GM21381 (cell line): ENCODE data around the gene APBB1.

ENCODE experiments used
- ATAC-seq: cut with Tn5 transposase; IDR thresholded peaks from one replicate; pipeline ENCODE4 v1.9.1; 2021; ENCODE audit warnings: mild to moderate bottlenecking, moderate library complexity; ENCODE audit not compliant: unreplicated experiment

APBB1 gene

DNA sequence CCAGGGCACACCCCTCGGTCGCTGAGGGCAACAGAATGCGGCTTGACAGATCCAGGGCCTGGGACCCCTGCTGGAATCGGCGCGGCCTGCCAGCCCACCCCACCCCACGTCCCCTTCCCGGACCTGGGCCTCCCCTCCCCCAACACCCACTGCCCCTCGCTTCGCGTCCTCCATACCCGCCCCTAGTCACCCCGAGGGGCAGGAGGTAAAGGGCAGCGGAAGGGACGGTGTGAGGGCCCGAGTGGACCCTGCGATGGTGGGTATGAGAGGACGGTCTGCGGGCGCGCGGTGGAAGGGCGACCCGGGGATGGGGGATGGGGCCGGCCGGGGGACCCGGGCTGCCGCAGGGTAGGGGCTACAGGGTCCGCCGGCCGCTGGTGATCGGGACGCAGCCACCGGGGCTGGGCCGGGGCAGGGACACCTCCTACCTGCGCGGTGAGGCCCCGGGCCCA lies 311 bp downstream of the APBB1 start:
- ATAC-seq: no peak

- ATAC-seq: no peak
Observed at GRCh38 chr11:6417907-6418556, 862 bp downstream of the APBB1 start.

DNA sequence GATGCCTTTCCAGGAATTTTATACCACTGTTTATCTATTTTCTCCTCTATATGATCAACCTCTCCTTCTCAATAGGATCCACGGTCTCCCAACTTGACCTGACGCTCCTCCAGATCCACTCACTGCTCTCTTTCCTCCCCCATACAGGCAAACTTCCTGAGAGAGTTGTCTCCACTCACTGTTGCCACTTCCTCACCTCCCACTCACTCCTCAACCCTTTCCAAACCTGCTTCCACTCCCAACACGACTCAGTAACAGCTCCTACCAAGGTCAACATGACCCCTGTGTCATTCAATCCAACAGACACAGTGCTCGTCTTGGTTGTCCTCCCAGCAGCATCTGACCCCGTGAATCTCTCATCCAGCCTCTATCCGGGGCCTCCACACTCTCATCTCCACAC lies 3.1 kb downstream of the APBB1 start:
- no peak for ATAC-seq

DNA sequence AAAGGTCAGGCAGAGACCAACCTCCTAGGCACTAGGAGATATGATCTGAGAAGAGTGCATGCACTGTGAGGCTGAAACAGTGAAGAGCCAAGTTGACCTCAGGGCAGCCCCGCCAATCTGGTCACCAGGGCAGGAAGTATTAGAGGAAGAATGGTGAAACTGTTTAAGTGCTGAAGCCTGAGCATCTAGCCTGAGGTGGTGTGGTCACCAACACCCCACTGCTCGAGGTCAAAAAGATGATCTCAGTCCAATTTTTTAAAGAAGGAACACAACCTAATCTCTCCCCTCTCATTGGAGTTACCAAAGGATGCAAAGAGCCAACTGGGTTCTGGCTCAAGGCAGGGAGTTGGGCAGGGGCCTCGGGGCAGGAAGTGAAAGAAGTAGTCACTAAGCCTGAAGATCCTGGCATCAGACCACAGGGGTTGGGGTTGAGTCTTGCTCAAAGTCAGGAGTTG lies 4.0 kb downstream of the APBB1 start:
- ATAC-seq: no peak

- no peak for ATAC-seq
Observed at GRCh38 chr11:6413791-6414201, 5.1 kb downstream of the APBB1 start.

DNA sequence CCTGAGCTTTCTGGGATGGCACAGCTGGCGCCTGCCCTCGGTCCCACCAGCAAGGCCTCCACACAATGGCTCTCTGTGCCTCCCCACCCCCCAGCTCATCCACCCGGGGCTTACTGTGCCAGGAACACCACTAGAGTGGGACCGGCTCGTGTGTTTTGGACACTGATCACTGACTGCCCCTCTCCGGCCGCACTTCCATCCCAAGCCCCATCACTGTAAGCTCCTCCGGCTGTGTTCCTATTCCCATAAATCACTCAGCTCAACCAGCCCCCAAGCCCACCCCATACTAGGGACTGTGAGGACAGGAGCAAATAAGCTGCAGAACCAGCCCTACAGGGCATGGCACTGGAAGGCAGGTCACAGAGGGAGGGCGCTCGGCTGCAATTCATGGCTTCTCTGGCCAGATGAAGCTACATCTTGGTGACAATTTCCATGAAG lies 7.3 kb downstream of the APBB1 start:
- ATAC-seq: no peak

GRCh38 chr11:6410695-6411430 lies 8.0 kb downstream of the APBB1 start:
- no peak for ATAC-seq

DNA sequence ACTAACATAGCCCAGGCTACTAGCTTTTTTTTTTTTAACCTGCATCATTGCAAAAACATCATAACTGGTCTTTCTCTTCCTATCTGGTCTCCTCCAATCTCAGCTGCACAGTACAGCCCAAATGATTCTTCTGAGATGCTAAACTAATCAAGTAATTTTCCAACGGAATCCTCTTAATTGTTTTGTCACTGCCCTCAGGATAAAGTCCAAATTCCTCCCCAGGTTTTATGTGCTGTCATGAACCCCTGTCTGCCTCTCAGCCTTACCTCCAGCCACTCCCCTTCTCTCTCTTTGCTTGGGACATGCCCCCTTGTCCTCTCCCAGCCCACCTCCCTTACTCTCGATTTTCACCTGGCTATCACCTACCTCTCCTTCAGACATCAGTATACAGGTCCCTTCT lies 12.5 kb downstream of the APBB1 start:
- no peak for ATAC-seq

- no peak for ATAC-seq
Observed at GRCh38 chr11:6405846-6406245, 13.0 kb downstream of the APBB1 start.

GRCh38 chr11:6405052-6405667 lies 13.7 kb downstream of the APBB1 start:
- no peak for ATAC-seq

DNA sequence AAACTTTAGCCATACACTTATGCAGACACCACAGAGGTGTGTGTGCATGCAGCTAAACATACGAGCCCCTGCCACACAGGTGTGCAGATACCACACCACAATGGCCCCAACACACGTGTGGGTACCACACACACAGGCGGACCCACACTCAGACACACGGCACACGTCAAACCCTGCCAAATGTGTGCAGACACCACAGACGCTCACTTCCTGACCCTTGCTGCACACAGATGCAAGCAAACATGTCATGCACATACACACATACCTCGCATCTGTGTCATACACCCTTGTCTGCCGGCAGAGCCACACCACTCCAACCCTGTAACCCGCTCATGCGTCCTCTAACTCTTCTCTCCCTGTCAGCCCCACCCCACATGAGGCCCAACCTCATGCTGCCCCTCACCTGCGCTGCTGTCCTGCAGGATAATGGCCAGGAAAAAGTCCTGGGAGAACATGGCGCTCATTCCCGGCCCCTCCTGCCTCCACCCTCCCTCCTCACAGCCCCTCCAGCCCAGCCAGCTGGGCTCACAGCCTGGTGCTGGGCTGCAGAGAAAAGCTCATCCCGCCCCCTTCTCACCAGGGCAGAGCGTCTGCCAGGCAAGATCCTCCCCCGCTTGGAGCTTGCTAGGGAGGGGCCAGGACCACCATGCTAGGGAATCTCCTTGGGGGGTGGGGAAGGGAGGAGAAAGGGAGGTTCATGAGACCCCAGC lies 14.4 kb downstream of the APBB1 start:
- no peak for ATAC-seq

DNA sequence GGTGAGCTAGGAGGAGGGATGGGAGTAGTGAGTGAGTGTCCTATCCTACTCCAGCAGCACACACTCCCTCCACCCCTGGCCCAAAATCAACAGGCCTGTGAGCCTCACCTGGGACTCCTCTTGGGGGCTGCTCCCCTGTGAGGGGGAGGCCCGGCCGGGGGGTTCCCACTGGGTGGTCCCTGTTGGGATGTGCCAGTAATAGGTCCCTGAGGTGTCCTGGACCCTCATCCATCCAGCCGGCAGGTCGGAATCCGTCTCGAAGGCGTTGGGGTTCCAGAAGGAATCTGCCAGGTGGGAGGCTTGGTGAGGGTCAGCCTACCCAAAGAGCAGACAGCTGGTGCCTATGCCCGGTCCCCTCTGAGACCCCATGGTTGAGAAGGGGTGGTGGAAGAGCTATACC lies 15.4 kb downstream of the APBB1 start:
- ATAC-seq: no peak

DNA sequence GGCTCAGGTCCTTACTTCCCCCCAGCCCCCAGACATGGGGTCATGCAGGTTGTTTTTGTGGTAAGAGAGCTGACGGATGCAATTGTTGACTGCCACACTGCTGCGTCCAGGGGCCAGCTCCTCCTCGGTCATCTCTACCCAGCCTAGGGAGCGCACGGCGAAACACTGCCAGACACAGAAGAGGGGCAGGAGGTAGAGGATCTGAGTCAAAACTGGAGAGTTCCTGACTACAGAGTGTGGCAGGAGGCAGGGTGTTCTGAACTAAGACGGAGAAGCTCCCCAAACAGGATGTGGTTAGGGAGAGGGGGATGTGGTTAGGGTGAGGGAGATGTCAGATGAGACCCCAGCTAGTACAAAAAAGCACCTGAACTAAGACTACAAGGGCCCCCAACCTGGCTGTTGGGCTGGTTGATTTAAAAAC lies 16.3 kb downstream of the APBB1 start:
- peak; percentile 95 for ATAC-seq

DNA sequence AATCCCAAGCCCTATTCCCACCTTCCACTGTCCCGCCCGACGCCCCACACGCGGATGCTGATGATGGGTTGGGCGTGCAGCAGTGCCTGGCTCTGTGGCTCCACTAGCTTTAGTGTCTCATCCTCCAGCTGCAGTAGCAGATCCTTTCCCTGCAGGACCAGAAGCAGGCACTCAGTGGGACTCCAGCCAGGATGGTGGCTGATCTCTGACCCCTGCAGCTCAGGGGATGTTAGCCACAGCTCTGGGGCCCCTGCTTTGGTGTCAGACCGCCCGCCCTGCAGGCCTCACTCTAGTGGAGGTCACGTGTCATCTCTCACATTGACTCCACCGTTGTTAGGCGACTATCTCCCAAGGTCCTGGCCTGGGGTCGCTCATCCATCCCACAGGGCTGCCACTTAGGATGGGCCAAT lies 16.8 kb downstream of the APBB1 start:
- peak; percentile 45 for ATAC-seq

- ATAC-seq: no peak
Observed at GRCh38 chr11:6401464-6401863, 17.4 kb downstream of the APBB1 start.

GRCh38 chr11:6400431-6401345 lies 18.2 kb downstream of the APBB1 start:
- no peak for ATAC-seq

- ATAC-seq: no peak
Observed at GRCh38 chr11:6397636-6398035, 21.3 kb downstream of the APBB1 start.

DNA sequence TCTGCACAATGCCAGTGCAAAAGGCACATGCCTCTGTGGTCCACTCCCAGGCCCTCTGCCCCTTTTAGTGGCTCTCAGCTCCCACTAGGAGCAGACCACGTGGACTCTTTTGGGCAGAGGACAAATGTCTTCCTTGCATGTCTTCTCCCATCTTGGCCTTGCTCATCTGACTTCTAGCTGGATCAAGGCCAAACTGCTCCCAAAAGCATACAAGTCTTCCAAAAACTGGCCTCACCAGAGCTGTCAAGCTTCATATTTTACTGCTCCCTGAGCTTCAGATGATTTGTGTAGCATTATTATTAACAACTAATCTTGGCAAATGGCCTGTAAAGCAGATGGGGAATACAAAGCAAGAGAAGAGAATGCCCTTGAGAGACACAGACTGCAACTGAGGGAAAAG lies 21.7 kb downstream of the APBB1 start:
- ATAC-seq: no peak

- no peak for ATAC-seq
Observed at GRCh38 chr11:6395470-6396060, 23.3 kb downstream of the APBB1 start.
